MCF 10A (cell line): Measurements from ENCODE around the gene LAMTOR3. TPM values are rescaled to one million over a fixed set of nuclear protein-coding genes. Genes with fewer than 3 reads are reported as not detected.

Source experiments
- BruUV-seq: library from RNA; stranded (reverse); fragments of 400-500 nt; replicated peaks from 2 replicates; lab custom pipeline; 2021; lab: Mats Ljungman, UMichigan
- CTCF ChIA-PET: fragments of 300-600 bp; sonication (Branson Sonifier 250); formaldehyde crosslinking; extraction: SDS; loops from one replicate; lab custom pipeline; 2021; ENCODE audit warnings: antibody characterized with exemption, inconsistent platforms; lab: Yijun Ruan, JAX
- POLR2A ChIA-PET: fragments of 300-600, 350-650 bp; sonication (Branson Sonifier 250); formaldehyde crosslinking; extraction: SDS; loops from one replicate; lab custom pipeline; 2020; ENCODE audit warnings: antibody characterized with exemption, inconsistent platforms; lab: Yijun Ruan, JAX
- DNase-seq: peaks from one replicate; pipeline ENCODE4 v3.0.0-alpha.2; 2018; ENCODE audit not compliant: unreplicated experiment
- H3K27ac Mint-ChIP-seq: one replicate; pipeline ENCODE4 v1.8.0; 2022; ENCODE audit warnings: mild to moderate bottlenecking, low read depth, mixed read lengths; ENCODE audit not compliant: unreplicated experiment
- H3K27me3 Mint-ChIP-seq: one replicate; pipeline ENCODE4 v1.8.0; 2022; ENCODE audit warnings: mixed read lengths; ENCODE audit not compliant: insufficient read depth, unreplicated experiment
- H3K36me3 Mint-ChIP-seq: one replicate; pipeline ENCODE4 v1.8.0; 2022; ENCODE audit warnings: mild to moderate bottlenecking, moderate library complexity, mixed read lengths; ENCODE audit not compliant: insufficient read depth, unreplicated experiment
- H3K4me1 Mint-ChIP-seq: one replicate; pipeline ENCODE4 v1.8.0; 2022; ENCODE audit warnings: mixed read lengths; ENCODE audit not compliant: insufficient read depth, unreplicated experiment
- H3K4me3 Mint-ChIP-seq: one replicate; pipeline ENCODE4 v1.8.0; 2022; ENCODE audit warnings: mild to moderate bottlenecking, moderate library complexity, mixed read lengths; ENCODE audit not compliant: unreplicated experiment
- H3K9me3 Mint-ChIP-seq: one replicate; pipeline ENCODE4 v1.8.0; 2022; ENCODE audit warnings: mixed read lengths; ENCODE audit not compliant: unreplicated experiment
- CTCF ChIP-seq: fragments of 200-600 bp; IDR thresholded peaks from one replicate; pipeline ENCODE4 v1.8.0; 2022; ENCODE audit warnings: antibody characterized with exemption, mild to moderate bottlenecking; ENCODE audit not compliant: unreplicated experiment
- intact Hi-C: fragments of 100-400 bp; cut with micrococcal nuclease; formaldehyde crosslinking; loops from 2 replicates; pipeline ENCODE4 v1.14.1; 2022
- total RNA-seq: library from RNA; stranded (reverse); gene quantifications from 2 replicates; pipeline ENCODE4 v1.2.3, GENCODE V29; 2022

LAMTOR3 gene
- total RNA-seq, 1 experiment from 2014 or later, result 33.5 TPM

GRCh38 chr4:99885063-99885664, 9.1 kb downstream of the LAMTOR3 start:
- Mint-ChIP-seq H3K4me3 (no peak overlapping the region), H3K36me3 (peaks cover 41% of the 10 kb centered on the region), H3K27ac (no peak overlapping the region), H3K4me1 (peaks cover 5% of the 10 kb centered on the region), H3K9me3 (no peaks in the 10 kb centered on the region), H3K27me3 (no peaks in the 10 kb centered on the region)
- CTCF ChIA-PET, result interaction anchor here (0.6 to 5.6 kb wide), 14 partner anchors 15 to 481 kb away, joined by 3 to 24 read pairs (median 4); no protein-coding TSS in a partner anchor
- no TSS peak for BruUV-seq
- peak; percentile 39 for TF ChIP-seq CTCF
- POLR2A ChIA-PET, result interaction anchor here (0.6 to 0.9 kb wide), 5 partner anchors 13 to 65 kb away, joined by 3 read pairs; partner anchors contain the start of gene H2AZ1
- intact Hi-C loops, result loop anchor here (1.0 to 2.0 kb wide), 4 partner anchors 64 to 324 kb away; partner anchors contain the start of gene DAPP1
- DNase-seq, result peak; percentile 64

GRCh38 chr4:99879458-99879857, 14.8 kb downstream of the LAMTOR3 start:
- CTCF ChIA-PET, result interaction anchor here (1.0 kb wide), 1 partner anchor 10 kb away, joined by 3 read pairs; no protein-coding TSS in a partner anchor
- Mint-ChIP-seq H3K9me3 (no peaks in the 10 kb centered on the region), H3K27me3 (no peaks in the 10 kb centered on the region), H3K4me1 (no peaks in the 10 kb centered on the region), H3K4me3 (no peak overlapping the region), H3K36me3 (peaks cover 58% of the 10 kb centered on the region), H3K27ac (no peak overlapping the region)
- intact Hi-C loops, result no loop called here
- POLR2A ChIA-PET, result interaction anchor here (0.7 kb wide), 1 partner anchor 62 kb away, joined by 3 read pairs; no protein-coding TSS in a partner anchor
- TF ChIP-seq CTCF, result no peak
- BruUV-seq, result no TSS peak
- peak; percentile 61 for DNase-seq

GRCh38 chr4:99878604-99879003, 15.6 kb downstream of the LAMTOR3 start:
- H3K4me3 Mint-ChIP-seq, result no peak overlapping the region
- H3K27me3 Mint-ChIP-seq, result no peaks in the 10 kb centered on the region
- H3K9me3 Mint-ChIP-seq, result no peaks in the 10 kb centered on the region
- DNase-seq, result no peak
- no peak overlapping the region for H3K27ac Mint-ChIP-seq
- intact Hi-C loops, result no loop called here
- peaks cover 52% of the 10 kb centered on the region for H3K36me3 Mint-ChIP-seq
- H3K4me1 Mint-ChIP-seq, result no peaks in the 10 kb centered on the region
- no peak for TF ChIP-seq CTCF
- ChIA-PET POLR2A (no interaction called here), CTCF (no interaction called here)
- no TSS peak for BruUV-seq

- Mint-ChIP-seq H3K36me3 (peaks cover 47% of the 10 kb centered on the region), H3K9me3 (no peaks in the 10 kb centered on the region), H3K27me3 (no peaks in the 10 kb centered on the region), H3K4me3 (no peak overlapping the region), H3K4me1 (no peaks in the 10 kb centered on the region), H3K27ac (no peak overlapping the region)
- no peak for TF ChIP-seq CTCF
- ChIA-PET CTCF (no interaction called here), POLR2A (no interaction called here)
- intact Hi-C loops, result no loop called here
- no TSS peak for BruUV-seq
- no peak for DNase-seq
Observed at GRCh38 chr4:99876946-99877345, 17.3 kb downstream of the LAMTOR3 start.
